Natural killer cell (primary cell): Measurements from ENCODE around the gene MYCBP. TPM values are rescaled to one million over a fixed set of nuclear protein-coding genes. Genes with fewer than 3 reads are reported as not detected.

ENCODE experiments used
- ATAC-seq, 3 donors: fragments of 150-1000 bp in 2 of 3; fragments of 200-7000 bp in 1 of 3; cut with Tn5 transposase; 1 replicate in 1 of 3; 2 replicates in 2 of 3; pipeline ENCODE4 v1.10.0; 2021; ENCODE audit warnings: mild to moderate bottlenecking in 2 of 3, moderate library complexity in 2 of 3
- DNase-seq, 2 donors: peaks; one replicate each; pipeline versions ENCODE4 v3.0.0 to v3.0.0-alpha.2; 2013 to 2021; ENCODE audit warnings: mixed read lengths in 1 of 2
- H3K27ac ChIP-seq: one replicate; pipeline ENCODE4 v1.5.1; 2013; ENCODE audit warnings: mild to moderate bottlenecking, low read length
- H3K27me3 ChIP-seq: one replicate; pipeline ENCODE4 v1.6.1; 2013; ENCODE audit warnings: low read length; ENCODE audit not compliant: control insufficient read depth, insufficient read depth
- H3K36me3 ChIP-seq: one replicate; pipeline ENCODE4 v1.6.1; 2013; ENCODE audit warnings: low read length; ENCODE audit not compliant: control insufficient read depth, insufficient read depth
- H3K4me1 ChIP-seq: one replicate; pipeline ENCODE4 v1.6.1; 2013; ENCODE audit warnings: low read length; ENCODE audit not compliant: control insufficient read depth, insufficient read depth
- H3K4me3 ChIP-seq: one replicate; pipeline ENCODE4 v1.5.1; 2013; ENCODE audit warnings: low read length
- H3K9me3 ChIP-seq: one replicate; pipeline ENCODE4 v1.6.1; 2013; ENCODE audit warnings: low read length; ENCODE audit not compliant: control insufficient read depth, insufficient read depth
- H3K27ac Mint-ChIP-seq, 2 donors: one replicate each; pipeline ENCODE4 v1.8.0; 2022; ENCODE audit warnings: mild to moderate bottlenecking in 2 of 2, mixed read lengths in 2 of 2, moderate library complexity in 1 of 2
- H3K27me3 Mint-ChIP-seq, 2 donors: one replicate each; pipeline ENCODE4 v1.8.0; 2022; ENCODE audit warnings: low read depth in 2 of 2, mixed read lengths in 2 of 2
- H3K36me3 Mint-ChIP-seq: one replicate; pipeline ENCODE4 v1.8.0; 2022; ENCODE audit warnings: mixed read lengths
- H3K4me1 Mint-ChIP-seq, 2 donors: one replicate each; pipeline ENCODE4 v1.8.0; 2022; ENCODE audit warnings: mixed read lengths in 2 of 2
- H3K4me3 Mint-ChIP-seq: one replicate; pipeline ENCODE4 v1.8.0; 2022; ENCODE audit warnings: mild to moderate bottlenecking, moderate library complexity, mixed read lengths
- H3K9me3 Mint-ChIP-seq, 2 donors: one replicate each; pipeline ENCODE4 v1.8.0; 2022; ENCODE audit warnings: mixed read lengths in 2 of 2
- WGBS: methylation state at CpG from one replicate; pipeline ENCODE4 v1.1.7; 2013; ENCODE audit warnings: missing lambda C conversion rate; ENCODE audit not compliant: insufficient coverage; 5-methylcytosine and 5-hydroxymethylcytosine counted together
- intact Hi-C: fragments of 100-400 bp; cut with micrococcal nuclease; formaldehyde crosslinking; loops from one replicate; pipeline ENCODE4 v1.14.2; 2022
- total RNA-seq, 4 donors: library from RNA; stranded (reverse); fragments of 120-200 nt in 1 of 4; gene quantifications; one replicate each; pipeline versions ENCODE4 v1.2.3 to v1.2.4, GENCODE V29; 2013 to 2022
- TF ChIP-seq, protein P1 (sequence below): fragments of 200-600 bp; IDR thresholded peaks from one replicate; pipeline ENCODE4 v1.8.0; 2022; ENCODE audit warnings: antibody characterized with exemption

MYCBP gene
- total RNA-seq, 3 donors from 2014 or later (not counting 1 experiment from before 2014, with no cell fraction given), result 5.7 to 11.4 (median 8.9) TPM

DNA sequence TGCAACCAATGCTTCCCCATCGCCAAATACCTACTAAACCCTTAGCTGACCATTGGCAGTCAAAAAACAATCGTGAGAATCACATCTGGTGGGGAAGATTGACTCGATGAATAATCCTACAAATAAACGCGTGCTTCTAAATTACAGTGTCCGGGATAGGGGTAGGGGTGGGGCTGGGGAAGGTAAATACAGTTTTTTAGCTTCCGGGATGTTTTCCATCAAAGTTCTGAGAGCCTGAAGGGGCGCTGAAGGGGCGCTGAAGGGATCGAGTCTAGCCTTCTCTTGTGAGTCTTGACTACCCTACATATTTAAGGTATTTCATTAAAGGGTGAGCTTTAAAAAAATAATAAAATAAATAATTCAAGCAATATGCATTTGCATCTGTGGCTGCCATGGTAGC, 54.1 kb downstream of the MYCBP start:
- H3K36me3 Mint-ChIP-seq, result no peaks in the 10 kb centered on the region
- no peak for DNase-seq
- intact Hi-C loops, result no loop called here
- Histone ChIP-seq H3K27ac (no peak overlapping the region), H3K36me3 (no peaks in the 10 kb centered on the region), H3K27me3 (peaks cover 30% of the 10 kb centered on the region), H3K4me1 (peaks cover 12% of the 10 kb centered on the region), H3K4me3 (no peak overlapping the region), H3K9me3 (peaks cover 8% of the 10 kb centered on the region)
- H3K4me1 Mint-ChIP-seq, result no peaks in the 10 kb centered on the region
- ATAC-seq, result no peak
- 32% methylated on average over 8 of the region's 10 CpGs for WGBS
- H3K27me3 Mint-ChIP-seq, result peaks cover 48 to 68% of the 10 kb centered on the region in 2 donors
- no peak overlapping the region for H3K27ac Mint-ChIP-seq
- TF ChIP-seq, protein P1, sequence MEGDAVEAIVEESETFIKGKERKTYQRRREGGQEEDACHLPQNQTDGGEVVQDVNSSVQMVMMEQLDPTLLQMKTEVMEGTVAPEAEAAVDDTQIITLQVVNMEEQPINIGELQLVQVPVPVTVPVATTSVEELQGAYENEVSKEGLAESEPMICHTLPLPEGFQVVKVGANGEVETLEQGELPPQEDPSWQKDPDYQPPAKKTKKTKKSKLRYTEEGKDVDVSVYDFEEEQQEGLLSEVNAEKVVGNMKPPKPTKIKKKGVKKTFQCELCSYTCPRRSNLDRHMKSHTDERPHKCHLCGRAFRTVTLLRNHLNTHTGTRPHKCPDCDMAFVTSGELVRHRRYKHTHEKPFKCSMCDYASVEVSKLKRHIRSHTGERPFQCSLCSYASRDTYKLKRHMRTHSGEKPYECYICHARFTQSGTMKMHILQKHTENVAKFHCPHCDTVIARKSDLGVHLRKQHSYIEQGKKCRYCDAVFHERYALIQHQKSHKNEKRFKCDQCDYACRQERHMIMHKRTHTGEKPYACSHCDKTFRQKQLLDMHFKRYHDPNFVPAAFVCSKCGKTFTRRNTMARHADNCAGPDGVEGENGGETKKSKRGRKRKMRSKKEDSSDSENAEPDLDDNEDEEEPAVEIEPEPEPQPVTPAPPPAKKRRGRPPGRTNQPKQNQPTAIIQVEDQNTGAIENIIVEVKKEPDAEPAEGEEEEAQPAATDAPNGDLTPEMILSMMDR, result no peak
- H3K4me3 Mint-ChIP-seq, result no peak overlapping the region
- no peaks in the 10 kb centered on the region for H3K9me3 Mint-ChIP-seq

DNA sequence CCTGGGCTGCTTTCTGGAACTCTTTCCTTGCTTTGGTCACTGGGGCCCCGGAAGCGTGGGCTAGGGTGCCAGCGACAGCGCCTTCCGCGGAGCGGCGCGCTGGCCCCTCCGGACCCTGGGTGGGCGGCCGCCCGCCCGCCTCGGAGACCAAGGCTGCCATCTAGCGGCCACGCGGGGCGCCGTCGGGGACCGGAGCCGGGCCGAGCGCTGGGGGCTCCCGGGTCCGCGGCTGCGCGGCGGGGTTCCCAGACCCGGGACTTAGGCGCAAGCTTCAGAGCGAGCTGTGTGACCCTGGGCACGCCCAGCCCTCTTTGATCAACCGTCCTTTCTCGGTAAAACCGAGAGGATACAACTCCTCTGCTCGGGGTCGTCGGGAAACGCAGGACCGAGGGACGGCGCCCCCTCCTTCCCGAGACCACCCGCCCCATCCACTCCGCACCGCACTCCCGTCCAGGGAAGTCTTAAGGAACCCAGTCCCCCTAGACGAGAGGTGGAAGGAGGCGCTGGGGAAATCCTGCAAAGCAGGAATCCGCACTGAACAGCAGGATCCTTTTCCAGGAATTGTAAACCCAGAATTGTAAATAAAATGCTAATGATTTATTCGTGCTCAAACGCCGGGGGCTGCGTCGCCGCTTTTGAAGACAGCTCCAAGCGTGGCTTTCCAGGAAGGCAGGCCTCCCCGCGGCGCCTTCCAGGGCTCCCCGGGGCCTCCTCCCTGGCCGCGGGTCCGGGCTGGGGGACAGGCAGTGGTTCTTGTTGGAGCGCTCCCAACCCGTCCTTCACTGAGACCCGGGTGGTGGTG, 54.8 kb downstream of the MYCBP start:
- no peak overlapping the region for H3K27ac ChIP-seq
- Mint-ChIP-seq H3K27me3 (peaks cover 49 to 75% of the 10 kb centered on the region in 2 donors), H3K4me3 (no peak overlapping the region), H3K36me3 (no peaks in the 10 kb centered on the region), H3K27ac (no peak overlapping the region), H3K9me3 (no peaks in the 10 kb centered on the region), H3K4me1 (no peaks in the 10 kb centered on the region)
- H3K4me1 ChIP-seq, result peaks cover 12% of the 10 kb centered on the region
- ATAC-seq (peak; percentile 64 to 82 (median 64)), DNase-seq (peak; percentile 42 to 61)
- intact Hi-C loops, result no loop called here
- TF ChIP-seq, protein P1, result peak; percentile 75
- peaks cover 30% of the 10 kb centered on the region for H3K27me3 ChIP-seq
- no peaks in the 10 kb centered on the region for H3K36me3 ChIP-seq
- peaks cover 8% of the 10 kb centered on the region for H3K9me3 ChIP-seq
- WGBS, result 1% methylated on average over 67 of the region's 70 CpGs
- H3K4me3 ChIP-seq, result no peak overlapping the region

DNA sequence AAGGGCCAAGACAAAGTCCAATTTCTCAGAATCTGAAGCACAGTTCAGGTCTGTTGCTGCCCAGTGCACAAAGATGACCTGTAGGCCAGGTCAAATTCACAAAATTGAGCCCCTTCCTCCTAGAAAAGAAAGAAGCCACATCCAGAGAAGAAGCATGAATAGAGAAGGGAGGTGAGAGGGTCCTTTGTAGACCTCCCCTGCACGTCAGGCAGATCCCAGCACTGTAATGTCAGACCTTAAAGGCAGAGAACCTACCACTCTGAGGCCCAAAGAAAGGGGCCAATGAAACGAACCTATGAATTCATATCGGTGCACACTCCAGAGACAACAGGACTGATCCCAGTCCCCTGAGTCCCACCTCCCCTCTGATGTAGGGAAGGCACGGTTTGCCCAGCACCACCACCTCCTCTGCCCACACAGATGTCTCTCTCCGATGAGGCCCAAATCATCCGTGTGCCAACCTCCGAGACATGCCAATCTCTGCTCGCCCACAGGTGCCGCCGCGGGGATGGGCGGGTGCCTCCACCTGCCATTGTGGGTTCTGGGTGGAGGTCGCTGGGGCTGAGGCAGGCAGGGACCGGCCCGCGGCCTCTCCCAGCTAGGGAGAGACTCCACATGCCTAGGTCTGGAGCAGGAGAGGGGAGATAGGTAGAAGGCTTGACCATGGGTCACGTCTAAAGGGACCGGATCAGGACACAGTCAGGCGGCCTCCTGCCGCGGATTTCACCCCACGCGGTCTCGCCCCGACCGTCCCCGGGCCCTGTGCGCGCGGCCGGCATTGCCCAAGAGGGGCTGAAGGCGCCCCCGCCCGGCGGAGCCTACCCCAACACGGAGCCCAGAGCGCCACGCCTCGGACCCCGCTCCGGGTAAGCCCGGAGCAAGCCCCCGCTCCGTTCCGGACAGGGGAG, 55.6 kb downstream of the MYCBP start:
- Mint-ChIP-seq H3K36me3 (no peaks in the 10 kb centered on the region), H3K4me1 (no peaks in the 10 kb centered on the region), H3K27me3 (peaks cover 49 to 83% of the 10 kb centered on the region in 2 donors), H3K27ac (no peak overlapping the region), H3K9me3 (no peaks in the 10 kb centered on the region), H3K4me3 (no peak overlapping the region)
- H3K4me3 ChIP-seq, result no peak overlapping the region
- H3K36me3 ChIP-seq, result no peaks in the 10 kb centered on the region
- peaks cover 8% of the 10 kb centered on the region for H3K9me3 ChIP-seq
- WGBS, result 41% methylated on average over 45 of the region's 45 CpGs
- TF ChIP-seq, protein P1, result no peak
- no peak for DNase-seq
- no peak overlapping the region for H3K27ac ChIP-seq
- peaks cover 12% of the 10 kb centered on the region for H3K4me1 ChIP-seq
- H3K27me3 ChIP-seq, result peaks cover 30% of the 10 kb centered on the region
- ATAC-seq, result peak in 1 of 3 donors; percentile 28
- intact Hi-C loops, result no loop called here
